Epidermal melanocyte (primary cell): ENCODE data around the gene RASA3.
"Not testable (repeated sequence)": the region's sequence is repeated elsewhere in the genome, so short reads cannot be mapped to it uniquely, and the experiment has no call there.

Source experiments
- DNase-seq: peaks from one replicate; pipeline ENCODE4 v3.0.0; 2011; ENCODE audit warnings: low spot score; ENCODE audit not compliant: insufficient read length

Gene RASA3

DNA sequence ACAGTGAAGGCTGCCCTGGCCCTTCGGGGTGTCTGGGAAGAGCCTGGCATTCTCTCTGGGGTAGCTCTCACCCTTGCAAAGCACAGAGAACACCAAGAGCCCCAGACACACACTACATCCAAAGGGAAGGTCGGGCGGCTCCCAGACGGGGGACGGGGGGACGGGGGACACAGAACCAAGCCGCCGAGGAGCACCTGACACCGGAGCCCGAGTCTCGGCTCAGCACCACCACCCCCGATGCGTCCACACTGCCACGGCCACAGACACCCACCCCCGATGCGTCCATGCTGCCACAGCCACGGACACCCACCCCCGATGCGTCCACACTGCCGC, 29.2 kb downstream of the RASA3 start:
- DNase-seq, result not testable (repeated sequence)

DNA sequence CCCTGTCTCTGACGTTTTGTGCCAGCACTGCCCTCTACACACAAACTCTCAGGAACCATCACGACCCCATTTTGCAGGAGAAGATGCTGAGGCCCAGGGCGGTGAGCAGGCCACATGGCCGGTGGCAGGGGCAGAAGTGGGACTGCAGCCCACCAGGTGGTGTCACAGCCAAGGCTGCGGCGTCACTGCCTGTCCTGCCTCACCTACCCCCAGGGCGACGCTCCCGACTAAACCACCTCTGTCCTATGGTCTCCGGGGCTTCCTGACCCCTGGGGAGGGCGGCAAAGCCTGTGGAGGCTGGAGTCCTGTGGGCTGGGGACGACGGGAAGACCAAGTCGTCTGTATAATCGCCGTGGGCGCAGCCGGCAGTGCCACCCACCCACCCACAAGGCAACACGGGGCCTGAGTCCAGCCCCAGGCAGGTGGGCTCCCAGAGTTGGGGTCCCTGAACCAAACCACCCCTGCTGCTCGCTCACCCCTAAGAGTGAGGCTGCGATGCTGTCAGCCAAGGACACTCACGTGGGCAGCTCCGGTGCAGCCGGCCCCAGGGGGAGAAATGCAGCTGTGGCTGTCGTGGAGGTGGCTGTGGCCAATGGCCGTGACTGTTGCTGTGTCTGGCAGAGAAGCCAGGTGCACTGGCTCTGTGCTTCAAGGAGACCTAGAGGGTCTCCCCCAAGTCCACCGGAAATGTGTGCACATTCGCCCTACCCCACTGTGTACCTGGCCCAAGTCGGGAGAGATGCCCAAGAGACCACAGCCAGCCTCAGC, 29.7 kb downstream of the RASA3 start:
- DNase-seq, result no peak

DNA sequence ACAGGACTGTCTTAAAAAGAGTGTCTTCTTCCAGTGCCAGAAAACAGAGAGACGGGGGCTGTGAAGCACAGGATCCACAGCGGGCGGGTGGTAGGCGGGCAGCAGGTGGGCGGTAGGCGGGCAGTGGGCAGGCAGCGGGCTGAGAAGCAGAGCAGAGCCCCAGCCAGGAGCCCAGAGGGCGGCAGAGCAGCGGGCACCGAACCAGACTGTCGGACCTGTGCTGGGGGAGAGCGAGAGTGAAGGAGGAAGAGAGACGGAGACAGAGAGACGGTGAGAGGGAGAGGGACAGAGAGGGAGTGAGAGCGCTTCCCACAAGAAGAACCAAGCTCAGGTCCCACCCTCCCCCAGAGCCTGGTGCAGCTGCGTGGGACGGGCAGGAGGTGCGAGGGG, 30.3 kb downstream of the RASA3 start:
- DNase-seq, result no peak

DNA sequence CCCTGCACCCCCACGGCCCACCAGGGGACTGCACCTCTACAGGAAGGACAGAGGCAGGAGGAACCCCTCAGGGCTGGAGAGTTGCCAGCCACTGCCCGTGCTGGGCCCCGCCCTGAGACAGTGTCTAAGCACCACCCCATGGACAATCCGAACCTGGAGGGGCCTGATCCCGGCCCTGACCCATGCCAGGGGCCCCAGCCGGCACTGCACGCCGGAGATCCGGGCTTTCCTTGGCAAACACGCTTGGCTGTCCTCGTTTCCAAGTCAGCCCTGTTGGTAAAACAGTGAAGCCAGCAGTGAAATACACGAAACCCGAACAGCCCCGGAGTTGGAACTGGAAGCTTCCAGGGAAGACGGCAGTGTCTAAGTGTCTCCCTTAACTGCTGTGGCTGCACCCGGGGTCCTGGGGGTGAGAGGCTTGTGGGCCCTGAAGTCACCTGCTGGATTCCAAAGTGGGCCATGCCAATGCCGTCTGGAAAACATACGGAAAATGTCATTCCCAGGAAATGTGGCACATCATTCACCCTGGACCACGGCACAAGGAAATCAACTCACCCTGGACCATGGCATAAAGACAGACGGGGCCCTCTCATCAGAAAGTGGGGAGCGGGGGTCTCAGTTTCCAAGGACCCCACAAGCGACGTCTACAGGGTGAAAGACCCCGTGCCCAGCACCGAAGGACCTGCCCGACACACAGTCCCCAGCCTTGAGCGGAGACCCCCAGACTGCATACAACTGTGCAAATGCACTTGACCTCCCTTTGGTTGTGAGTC, 30.9 kb downstream of the RASA3 start:
- no peak for DNase-seq

DNA sequence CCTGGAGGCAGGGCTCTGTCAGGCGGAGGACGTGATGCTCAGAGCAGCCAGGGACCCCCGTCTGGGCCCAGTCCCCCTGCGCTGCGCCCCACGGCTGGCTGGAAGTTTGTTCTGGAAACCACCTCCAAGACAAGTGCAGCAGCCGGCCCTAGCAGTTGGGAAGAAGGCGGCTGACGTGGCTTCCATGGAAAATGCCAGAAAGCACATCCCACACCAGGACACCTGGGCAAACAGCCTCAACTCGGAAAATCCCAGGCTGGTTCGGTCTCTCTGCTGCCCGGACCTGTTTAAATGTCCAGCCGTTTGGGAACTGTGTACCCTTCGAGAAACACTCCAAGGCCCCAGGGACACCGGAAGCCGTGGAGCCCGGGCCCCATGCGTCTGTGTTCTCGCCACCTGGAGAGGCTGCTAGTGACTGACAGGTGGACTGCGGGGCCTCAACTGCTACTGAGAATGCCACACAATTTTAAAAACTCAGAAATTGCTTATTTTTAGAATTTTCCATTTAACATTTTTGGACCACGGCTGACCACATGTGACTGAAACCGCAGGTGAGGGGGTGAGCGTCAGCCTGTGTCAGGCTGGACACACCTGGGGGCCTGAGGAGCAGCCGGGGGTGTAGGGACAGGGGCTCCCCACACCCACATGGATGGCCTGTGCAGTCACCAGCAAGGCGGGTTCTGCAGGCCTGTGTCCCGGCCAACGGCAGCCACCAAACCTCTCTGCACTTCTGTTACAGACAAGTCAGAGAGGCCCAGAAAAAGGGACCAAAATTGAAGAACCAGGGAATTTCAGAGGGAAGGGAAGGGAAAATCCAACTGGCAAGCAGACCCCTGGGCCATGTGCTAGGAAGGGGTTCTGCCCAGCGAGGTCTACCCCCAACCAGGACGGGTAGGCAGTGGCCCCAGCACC, 31.7 kb downstream of the RASA3 start:
- DNase-seq, result no peak

DNA sequence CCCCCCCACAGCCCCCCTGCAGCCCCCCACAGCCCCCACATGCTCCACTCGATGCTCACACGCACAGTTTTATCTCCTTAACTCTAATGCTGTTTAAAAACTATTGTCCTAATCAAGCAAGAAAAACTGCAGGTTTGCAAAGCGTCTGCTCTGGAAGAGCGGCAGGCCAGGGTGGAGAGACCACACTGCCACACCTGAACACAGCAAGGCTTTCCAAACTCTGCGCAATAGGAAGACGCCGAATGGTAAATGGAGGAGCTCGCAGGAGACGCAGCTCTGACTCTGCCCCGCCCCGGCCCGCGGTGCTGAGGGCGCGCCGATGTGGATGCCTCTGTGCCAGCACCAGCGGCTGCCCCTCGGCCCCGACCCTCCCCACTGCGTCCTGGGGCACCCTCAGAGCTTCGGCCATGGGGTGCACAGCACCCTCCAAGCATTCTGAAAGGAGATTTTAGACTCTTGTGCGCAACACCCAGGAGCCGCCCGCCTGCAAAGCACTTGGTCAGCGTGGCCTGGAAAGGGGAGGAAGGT, 32.4 kb downstream of the RASA3 start:
- no peak for DNase-seq

DNA sequence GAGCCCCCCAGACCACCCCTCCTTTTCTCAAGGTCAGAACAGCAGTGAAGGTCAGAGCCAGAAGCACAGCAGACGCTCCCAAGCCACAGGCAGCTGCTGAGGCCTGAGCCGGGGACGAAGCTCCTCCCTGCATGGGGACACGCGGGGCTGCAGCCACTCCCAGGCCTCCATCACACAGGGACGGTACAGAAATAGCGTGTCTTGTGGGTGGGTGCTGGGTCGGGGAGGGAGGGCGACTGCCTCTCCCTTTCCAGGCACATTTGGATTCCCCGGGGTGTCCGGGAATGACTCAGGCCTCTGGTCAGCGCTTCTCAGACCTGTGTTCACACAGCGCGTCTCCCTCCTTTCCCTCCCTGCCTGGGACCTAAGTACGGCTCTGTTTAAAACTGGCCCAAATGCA, 33.2 kb downstream of the RASA3 start:
- peak; percentile 92 for DNase-seq

DNA sequence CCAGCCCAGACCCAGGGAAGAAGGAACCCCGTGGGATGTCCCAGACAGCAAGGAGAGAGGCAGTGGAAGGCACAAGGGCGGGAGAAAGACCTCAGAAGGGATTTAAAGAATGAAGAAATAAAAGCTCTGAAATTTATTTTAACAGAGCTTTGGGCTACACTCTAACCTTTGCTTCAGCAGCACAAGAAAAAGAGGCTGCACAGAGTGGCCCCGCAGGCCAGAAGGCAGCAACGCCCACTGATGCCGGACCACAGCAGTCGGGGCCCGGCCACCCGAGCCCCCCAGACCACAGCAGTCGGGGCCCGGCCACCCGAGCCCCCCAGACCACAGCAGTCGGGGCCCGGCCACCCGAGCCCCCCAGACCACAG, 33.8 kb downstream of the RASA3 start:
- not testable (repeated sequence) for DNase-seq

DNA sequence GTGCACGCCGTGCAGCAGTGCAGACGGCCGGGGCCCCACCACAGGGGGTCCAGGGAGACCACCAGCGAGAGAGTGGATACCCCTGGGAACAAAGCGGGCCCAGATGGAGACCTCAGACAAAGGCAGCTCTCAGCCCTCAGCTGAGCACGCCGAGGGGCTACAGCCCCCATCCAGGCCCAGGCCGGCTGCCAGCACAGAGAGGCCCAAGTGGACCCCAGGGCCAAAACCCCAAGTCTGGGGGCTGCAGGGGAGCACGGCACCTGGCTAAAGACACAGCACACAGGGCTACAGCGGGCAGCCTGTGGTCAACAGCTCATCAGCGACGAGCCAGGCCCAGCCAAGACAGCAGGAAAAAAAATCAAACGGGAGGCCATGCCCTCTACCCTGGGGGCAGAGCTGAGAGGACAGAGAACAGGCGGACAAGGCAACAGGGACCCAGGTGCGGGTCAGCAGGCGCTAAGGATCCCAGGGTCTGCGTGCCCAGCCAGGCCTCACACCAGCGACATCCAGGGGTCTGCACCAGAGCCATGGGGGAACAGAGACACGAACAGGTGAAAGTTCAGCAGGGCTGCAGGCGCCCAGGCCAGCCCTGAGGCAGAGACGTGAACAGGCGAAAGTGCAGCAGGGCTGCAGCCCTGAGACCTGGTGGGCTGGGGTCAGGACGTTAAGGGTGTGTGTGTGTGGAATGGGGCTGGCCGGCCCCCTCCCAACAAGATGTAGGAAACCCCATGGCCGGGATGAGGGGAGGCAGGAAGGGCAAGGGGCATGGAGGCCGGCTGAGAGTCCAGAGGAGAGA, 34.3 kb downstream of the RASA3 start:
- no peak for DNase-seq

DNA sequence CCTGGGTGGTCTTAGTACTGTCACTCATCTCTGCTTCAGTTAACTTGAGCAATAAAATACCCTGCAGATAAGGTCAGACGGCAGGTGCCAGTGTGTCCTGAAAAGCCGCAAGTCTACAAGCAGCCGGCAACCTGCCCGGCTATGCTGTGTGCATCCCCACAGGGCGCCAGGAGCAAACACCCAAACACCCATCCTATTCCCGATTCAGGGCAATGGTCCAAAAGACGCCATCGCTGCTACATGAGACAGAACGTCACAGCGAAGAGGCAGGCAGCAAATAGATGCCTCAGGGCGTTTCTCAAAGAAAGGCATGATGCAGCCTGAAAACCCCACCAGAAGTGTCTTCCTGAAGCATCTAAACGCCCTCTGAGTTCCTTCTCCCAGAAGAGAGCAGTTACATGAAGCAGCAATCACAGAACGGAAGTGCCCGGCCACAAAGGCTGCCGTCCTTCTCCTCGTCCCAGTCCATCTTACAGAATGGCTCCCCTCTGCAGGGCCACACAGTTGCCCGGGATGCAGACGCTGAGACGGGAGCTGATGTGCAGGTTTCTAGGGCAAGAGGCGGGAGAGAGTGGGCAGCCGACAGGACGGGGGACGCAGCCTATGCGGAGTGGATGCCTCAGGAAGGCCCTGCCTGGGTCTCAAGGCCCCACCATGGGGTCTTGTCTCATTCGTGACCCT, 35.1 kb downstream of the RASA3 start:
- no peak for DNase-seq

DNA sequence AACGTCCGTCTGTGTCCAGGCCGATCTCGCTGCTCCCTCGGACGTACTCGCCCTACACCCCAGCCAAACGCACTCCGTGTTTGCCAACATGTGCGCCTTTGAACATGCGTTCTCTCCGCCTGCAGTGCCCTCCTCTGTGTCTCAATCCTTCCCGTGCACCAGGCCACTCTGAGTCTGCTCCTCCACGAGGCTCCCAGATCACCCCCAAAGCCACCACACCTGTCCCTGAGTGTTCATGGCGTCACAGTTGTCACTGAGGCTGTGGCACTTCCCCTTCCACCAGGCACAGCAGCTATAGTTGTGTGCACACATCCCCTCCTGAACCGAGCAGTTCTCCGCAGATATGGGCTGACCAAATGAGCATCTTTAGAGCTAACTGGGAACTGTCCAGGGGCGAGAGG, 35.6 kb downstream of the RASA3 start:
- no peak for DNase-seq

DNA sequence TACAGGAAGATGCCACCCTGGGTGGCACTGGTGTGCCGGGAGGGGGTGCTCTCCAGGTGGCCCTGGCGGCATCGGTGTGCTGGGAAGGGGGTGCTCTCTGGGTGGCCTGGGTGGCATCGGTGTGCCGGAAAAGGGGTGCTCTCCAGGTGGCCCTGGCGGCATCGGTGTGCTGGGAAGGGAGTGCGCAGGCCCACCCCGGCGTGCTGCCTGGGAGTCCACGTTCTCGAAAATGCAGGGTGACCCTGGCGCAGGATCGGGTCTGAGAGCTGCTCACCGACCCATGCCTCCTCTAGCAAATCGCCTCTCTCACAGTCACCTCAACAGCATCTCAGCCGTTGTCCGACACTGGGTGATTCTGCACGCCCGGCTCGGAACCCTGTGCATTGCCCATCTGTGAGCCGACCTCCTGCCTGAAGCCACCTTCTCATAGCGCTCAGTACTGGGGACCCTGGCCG, 36.4 kb downstream of the RASA3 start:
- no peak for DNase-seq

DNA sequence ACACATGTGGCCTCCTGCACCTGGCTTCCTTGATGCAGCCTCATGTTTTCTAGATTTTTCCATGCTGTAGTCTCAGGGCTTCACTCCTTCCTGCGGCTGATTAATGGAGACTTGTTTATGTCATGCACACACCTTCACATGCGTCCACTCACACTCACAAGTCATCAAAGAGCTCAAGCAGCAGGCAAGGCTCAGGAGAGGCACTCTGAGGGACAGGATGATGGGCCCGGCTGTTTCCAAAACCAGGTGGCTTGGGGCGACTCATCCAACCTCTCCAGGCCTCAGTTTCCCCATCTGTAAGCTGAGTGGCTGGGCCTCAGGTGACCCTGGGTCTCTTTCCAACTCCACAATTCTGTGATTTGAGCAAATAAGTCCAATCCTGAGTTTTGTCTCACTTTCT, 36.9 kb downstream of the RASA3 start:
- no peak for DNase-seq

DNA sequence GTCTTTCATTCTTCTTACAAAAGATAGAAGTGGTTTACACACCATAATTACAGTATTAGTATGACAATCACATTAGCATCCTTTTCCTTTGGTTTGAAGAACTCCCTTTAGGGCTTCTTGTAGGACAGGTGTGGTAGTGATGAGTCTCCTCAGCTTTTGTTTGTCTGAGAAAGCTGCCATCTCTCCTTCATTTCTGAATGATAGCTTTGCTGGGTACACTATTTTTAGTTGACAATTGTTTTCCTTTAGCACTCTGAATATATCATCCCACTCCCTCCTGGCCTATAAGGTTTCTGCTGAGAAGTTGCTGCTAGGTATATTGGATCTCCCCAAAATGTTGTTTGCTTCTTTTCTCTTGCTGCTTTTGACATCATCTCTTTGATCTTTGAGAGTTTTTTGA, 39.3 kb downstream of the RASA3 start:
- DNase-seq, result no peak

DNA sequence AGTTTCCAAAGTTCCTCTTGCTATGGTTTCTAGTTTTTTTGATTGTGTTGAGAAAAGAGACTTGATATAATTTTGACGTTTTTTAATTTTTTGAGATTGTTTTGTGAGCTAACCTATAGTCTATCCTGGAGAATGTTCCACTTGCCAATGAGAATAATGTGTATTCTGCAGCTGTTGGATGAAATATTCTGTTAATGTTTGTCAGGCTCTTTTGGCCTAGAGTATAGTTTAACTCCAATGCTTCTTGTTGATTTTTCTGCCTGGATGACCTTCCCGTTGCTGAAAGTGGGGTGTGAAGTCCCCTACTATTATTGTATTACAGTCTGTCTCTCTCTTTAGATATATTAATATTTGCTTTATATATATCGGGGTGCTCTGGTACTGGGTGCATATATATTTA, 40.0 kb downstream of the RASA3 start:
- DNase-seq, result no peak

DNA sequence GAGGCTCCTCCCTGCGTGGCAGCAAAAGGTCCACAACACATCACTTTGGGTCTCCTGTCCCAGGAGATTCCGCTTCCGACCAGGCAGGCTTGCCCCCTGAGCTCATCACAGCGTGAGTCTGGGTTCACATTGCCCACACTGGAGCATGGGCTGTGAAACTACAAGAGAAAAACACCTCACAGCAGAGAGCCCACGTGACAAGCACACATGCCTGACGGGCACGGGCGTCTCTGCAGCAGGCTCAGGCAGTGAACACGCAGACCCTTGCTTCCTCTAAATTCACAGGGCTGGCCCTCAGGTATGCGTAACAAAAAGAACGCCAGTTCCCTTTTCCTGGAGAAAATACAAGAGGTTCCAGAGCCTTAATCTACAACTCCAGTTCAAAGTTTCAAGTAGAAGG, 41.9 kb downstream of the RASA3 start:
- DNase-seq, result no peak

DNA sequence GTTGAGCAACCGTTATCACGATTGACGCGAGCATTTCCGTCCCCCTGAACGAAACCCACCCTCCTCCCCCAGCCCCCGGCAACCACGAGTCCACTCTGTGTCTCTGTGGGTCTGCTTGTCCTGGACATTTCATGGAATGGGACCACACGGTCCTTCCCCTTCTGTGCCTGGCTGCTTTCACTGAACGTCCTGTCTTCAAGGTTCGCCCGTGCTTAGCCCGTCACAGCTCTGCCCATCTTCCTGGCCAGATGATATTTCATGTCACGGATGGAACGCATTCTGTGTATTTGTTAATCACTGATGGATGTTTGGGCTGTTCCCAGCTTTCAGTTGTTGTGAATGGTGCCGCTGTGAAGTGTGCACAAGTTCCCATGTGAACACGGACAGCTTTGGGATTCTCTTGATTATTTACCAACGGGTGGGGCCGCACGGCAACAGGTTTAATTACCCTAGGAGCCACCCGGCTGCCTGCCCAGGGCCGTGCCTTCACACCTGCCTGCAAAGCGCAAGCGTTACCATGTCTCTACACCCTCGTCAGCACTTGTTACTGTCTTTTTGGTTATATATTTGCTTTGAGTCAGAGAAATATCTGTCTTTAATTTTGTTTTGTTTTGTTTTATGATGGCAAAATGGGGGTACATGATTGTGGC, 42.5 kb downstream of the RASA3 start:
- DNase-seq, result no peak

DNA sequence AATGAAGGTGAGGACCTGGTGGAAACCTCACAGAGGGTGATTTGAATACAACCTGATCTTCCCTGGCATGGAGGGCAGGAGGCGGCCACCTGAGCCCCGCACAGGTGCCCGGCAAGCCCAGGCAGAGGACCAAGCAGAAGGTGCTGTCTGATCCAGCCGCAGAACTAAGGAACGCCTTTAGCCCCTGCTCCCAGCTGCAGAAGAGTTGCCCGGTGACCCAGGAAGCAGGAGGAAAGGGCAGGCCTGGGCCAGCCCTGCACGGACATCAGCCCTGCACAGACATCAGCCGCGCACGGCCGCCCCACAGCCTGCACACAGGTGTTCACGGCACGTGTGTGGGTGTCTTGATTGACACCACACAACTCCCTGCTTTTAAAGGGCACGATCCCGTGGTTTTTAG, 43.1 kb downstream of the RASA3 start:
- DNase-seq, result no peak

DNA sequence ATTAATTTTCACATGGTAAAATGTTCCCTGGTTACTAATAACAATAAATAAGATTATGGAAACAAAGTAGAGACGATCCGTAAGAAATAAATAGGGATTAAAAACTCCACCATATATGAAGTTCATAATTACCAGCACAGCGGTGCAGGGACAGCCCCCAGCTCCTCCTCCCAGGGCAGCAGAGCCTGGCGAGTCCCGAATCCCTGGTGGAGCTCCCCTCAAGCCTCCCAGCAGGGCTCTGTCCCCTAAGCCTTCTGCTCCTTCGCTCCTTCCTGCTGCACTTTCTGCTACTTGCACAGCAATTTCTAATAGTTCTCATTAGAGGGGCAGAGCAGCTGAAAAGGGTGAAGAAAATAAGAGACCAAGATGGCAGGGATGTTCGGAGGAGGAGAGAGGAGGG, 43.6 kb downstream of the RASA3 start:
- DNase-seq, result no peak

DNA sequence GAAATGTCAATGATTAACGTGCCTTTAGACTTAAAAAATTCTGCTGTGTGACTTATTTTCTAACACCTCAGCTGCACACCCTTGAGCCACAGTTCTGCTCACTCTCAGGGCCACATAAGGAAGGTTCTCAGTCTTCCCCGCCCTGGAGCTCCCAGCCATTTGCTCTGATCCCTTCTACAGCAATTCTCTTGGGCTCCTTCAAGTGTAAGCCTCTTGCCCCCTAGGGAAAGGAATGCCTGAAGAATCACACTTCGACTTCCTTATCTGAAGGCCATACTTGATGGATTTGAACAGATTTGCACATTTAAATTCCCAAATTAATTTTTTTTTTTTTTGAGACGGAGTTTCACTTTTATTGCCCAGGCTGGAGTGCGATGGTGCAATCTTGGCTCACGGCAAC, 44.2 kb downstream of the RASA3 start:
- DNase-seq, result no peak
